Gastroesophageal sphincter (tissue), 4 donors: Measurements from ENCODE around the gene MIF4GD. TPM values are rescaled to one million over a fixed set of nuclear protein-coding genes. Genes with fewer than 3 reads are reported as not detected.

Source experiments
- ATAC-seq: fragments of 150-250 bp; one replicate; pipeline ENCODE4 v1.9.1; 2016; ENCODE audit warnings: mild to moderate bottlenecking, moderate library complexity
- H3K27ac ChIP-seq, 4 donors: fragments of 200-600 bp; sonication (generic) in 3 of 4; 1 replicate in 3 of 4; 2 replicates in 1 of 4; pipeline ENCODE4 v1.5.1; 2016 to 2019
- H3K27me3 ChIP-seq: fragments of 200-600 bp; sonication (generic); one replicate; pipeline ENCODE4 v1.5.1; 2019
- H3K36me3 ChIP-seq, 2 donors: fragments of 200-600 bp; sonication (generic); one replicate each; pipeline ENCODE4 v1.5.1; 2019; ENCODE audit warnings: control low read depth in 1 of 2
- H3K4me1 ChIP-seq, 3 donors: fragments of 200-600 bp; sonication (generic); 1 replicate in 2 of 3; 2 replicates in 1 of 3; pipeline ENCODE4 v1.5.1; 2016 to 2019; ENCODE audit warnings: control low read depth in 2 of 3
- H3K4me3 ChIP-seq, 2 donors: fragments of 200-600 bp; sonication (generic); one replicate each; pipeline ENCODE4 v1.5.1; 2019; ENCODE audit warnings: mild to moderate bottlenecking in 1 of 2, moderate library complexity in 1 of 2
- H3K9me3 ChIP-seq, 3 donors: fragments of 200-600 bp; sonication (generic); one replicate each; pipeline ENCODE4 v1.5.1; 2017 to 2019; ENCODE audit warnings: control low read depth in 2 of 3
- CTCF ChIP-seq, 4 experiments: fragments of 200-600 bp in 2 of 4; fragments of 450-650 bp in 2 of 4; sonication (generic) in 1 of 4; IDR thresholded peaks; one replicate each; pipeline ENCODE4 v1.5.1; 2017 to 2019; ENCODE audit warnings: antibody characterized with exemption in 4 of 4, mild to moderate bottlenecking in 2 of 4, moderate library complexity in 2 of 4
- EP300 ChIP-seq: sonication (generic); formaldehyde crosslinking; IDR thresholded peaks from one replicate; pipeline ENCODE4 v1.6.1; 2017; ENCODE audit warnings: antibody characterized with exemption, mild to moderate bottlenecking
- POLR2A ChIP-seq, 2 donors: fragments of 450-650 bp; IDR thresholded peaks; one replicate each; pipeline ENCODE4 v1.6.1; 2017; ENCODE audit warnings: antibody characterized with exemption in 2 of 2, mild to moderate bottlenecking in 2 of 2, moderate library complexity in 1 of 2
- POLR2AphosphoS5 ChIP-seq: sonication (generic); formaldehyde crosslinking; IDR thresholded peaks from one replicate; pipeline ENCODE4 v1.6.1; 2017; ENCODE audit warnings: antibody characterized with exemption
- WGBS, 2 donors: methylation state at CpG; one replicate each; pipeline ENCODE4 v1.1.5; 2018; ENCODE audit warnings: low coverage in 1 of 2; 5-methylcytosine and 5-hydroxymethylcytosine counted together
- total RNA-seq, 4 donors: library from RNA; depleted of rRNA; stranded (reverse); fragments of >200 nt; gene quantifications; one replicate each; pipeline ENCODE4 v1.1.0, GENCODE V29; 2016

The MIF4GD gene
- total RNA-seq, 4 donors from 2014 or later = 28.5 to 50.7 (median 44.4) TPM

- peak; percentile 74 for ATAC-seq
- peak overlapping the region in 1 of 2 donors; percentile 20 for H3K4me3 ChIP-seq
These were observed 21.0 kb downstream of the MIF4GD start for GRCh38 chr17:75250009-75250471.

GRCh38 chr17:75249564-75249963, 21.5 kb downstream of the MIF4GD start:
- 64 to 79% methylated on average over 4 of the region's 4 CpGs for WGBS, 2 donors
- no peak for TF ChIP-seq POLR2A (IDR thresholded peaks at IDR 0.05)
- TF ChIP-seq CTCF (IDR thresholded peaks at IDR 0.05) = no peak
- TF ChIP-seq EP300 = no peak
- TF ChIP-seq POLR2AphosphoS5 = no peak
- Histone ChIP-seq H3K4me1 (peaks cover 0 to 19% (median 3%) of the 10 kb centered on the region in 3 donors), H3K9me3 (no peaks in the 10 kb centered on the region), H3K4me3 (no peak overlapping the region), H3K36me3 (peaks cover 0 to 22% of the 10 kb centered on the region in 2 donors), H3K27ac (peak overlapping the region in 2 of 4 donors; percentile 33 to 65), H3K27me3 (no peaks in the 10 kb centered on the region)
- no peak for ATAC-seq

More at GRCh38 chr17:75250009-75250471, 21.0 kb downstream of the MIF4GD start:
- no peaks in the 10 kb centered on the region for H3K9me3 ChIP-seq
- H3K4me1 ChIP-seq = peaks cover 0 to 19% (median 3%) of the 10 kb centered on the region in 3 donors
- H3K27ac ChIP-seq = peak overlapping the region in 3 of 4 donors; percentile 43 to 65 (median 57)
- WGBS, 2 donors = 48 to 52% methylated on average over 7 to 9 of the region's 11 CpGs
- peaks cover 0 to 17% of the 10 kb centered on the region in 2 donors for H3K36me3 ChIP-seq
- TF ChIP-seq POLR2AphosphoS5 = no peak
- no peak for TF ChIP-seq CTCF (IDR thresholded peaks at IDR 0.05)
- TF ChIP-seq POLR2A (IDR thresholded peaks at IDR 0.05) = no peak
- no peak for TF ChIP-seq EP300
- no peaks in the 10 kb centered on the region for H3K27me3 ChIP-seq

- H3K4me1 ChIP-seq = peaks cover 0 to 19% (median 3%) of the 10 kb centered on the region in 3 donors
- no peak for ATAC-seq
- H3K36me3 ChIP-seq = peaks cover 0 to 54% of the 10 kb centered on the region in 2 donors
- no peaks in the 10 kb centered on the region for H3K9me3 ChIP-seq
- H3K27ac ChIP-seq = no peak overlapping the region
- TF ChIP-seq POLR2A (IDR thresholded peaks at IDR 0.05) (no peak), CTCF (IDR thresholded peaks at IDR 0.05) (no peak)
- H3K27me3 ChIP-seq = no peaks in the 10 kb centered on the region
- WGBS, 2 donors = 100% methylated on average over 1 of the region's 12 CpGs; no CpG with 5 or more reads in 1 of the 2 donors
- no peak overlapping the region for H3K4me3 ChIP-seq
These were observed 24.6 kb downstream of the MIF4GD start for GRCh38 chr17:75246404-75246803.

GRCh38 chr17:75245011-75245410, 26.0 kb downstream of the MIF4GD start:
- no peak for ATAC-seq
- H3K4me1 ChIP-seq = peaks cover 0 to 21% (median 0%) of the 10 kb centered on the region in 3 donors
- TF ChIP-seq CTCF (IDR thresholded peaks at IDR 0.05) (no peak), POLR2A (IDR thresholded peaks at IDR 0.05) (no peak)
- peaks cover 0 to 68% of the 10 kb centered on the region in 2 donors for H3K36me3 ChIP-seq
- H3K9me3 ChIP-seq = no peaks in the 10 kb centered on the region
- WGBS, 2 donors = 50 to 89% methylated on average over 1 to 5 of the region's 6 CpGs
- no peak overlapping the region for H3K27ac ChIP-seq
- H3K4me3 ChIP-seq = no peak overlapping the region
- H3K27me3 ChIP-seq = no peaks in the 10 kb centered on the region

- Histone ChIP-seq H3K27ac (no peak overlapping the region), H3K27me3 (no peaks in the 10 kb centered on the region), H3K4me1 (peaks cover 0 to 19% (median 0%) of the 10 kb centered on the region in 3 donors), H3K4me3 (no peak overlapping the region), H3K36me3 (peaks cover 0 to 75% of the 10 kb centered on the region in 2 donors), H3K9me3 (no peaks in the 10 kb centered on the region)
- no peak for TF ChIP-seq EP300
- no peak for TF ChIP-seq CTCF (IDR thresholded peaks at IDR 0.05)
- TF ChIP-seq POLR2AphosphoS5 = no peak
- no peak for TF ChIP-seq POLR2A (IDR thresholded peaks at IDR 0.05)
- ATAC-seq = no peak
- 76 to 83% methylated on average over 5 to 8 of the region's 22 CpGs for WGBS, 2 donors
These were observed 26.7 kb downstream of the MIF4GD start for GRCh38 chr17:75244133-75244866.
